Measurements from ENCODE around the gene MN1. TPM values are rescaled to one million over a fixed set of nuclear protein-coding genes. Genes with fewer than 3 reads are reported as not detected.

Gene MN1
- total RNA-seq (2014; rRNA removed; shearing (Covaris generic)) (6.8 and 7.2 TPM in 2 replicates), polyA plus RNA-seq (2016; fragmentation: Nextera tagmentation; extraction: Ambion mirVana) (1.0 and 1.5 TPM in 2 replicates)
- long read RNA-seq, partial matches to known transcripts: 0 of 2 reads
- long read RNA-seq, other reads (novel, unspliced or antisense): 2 of 2 reads

DNA sequence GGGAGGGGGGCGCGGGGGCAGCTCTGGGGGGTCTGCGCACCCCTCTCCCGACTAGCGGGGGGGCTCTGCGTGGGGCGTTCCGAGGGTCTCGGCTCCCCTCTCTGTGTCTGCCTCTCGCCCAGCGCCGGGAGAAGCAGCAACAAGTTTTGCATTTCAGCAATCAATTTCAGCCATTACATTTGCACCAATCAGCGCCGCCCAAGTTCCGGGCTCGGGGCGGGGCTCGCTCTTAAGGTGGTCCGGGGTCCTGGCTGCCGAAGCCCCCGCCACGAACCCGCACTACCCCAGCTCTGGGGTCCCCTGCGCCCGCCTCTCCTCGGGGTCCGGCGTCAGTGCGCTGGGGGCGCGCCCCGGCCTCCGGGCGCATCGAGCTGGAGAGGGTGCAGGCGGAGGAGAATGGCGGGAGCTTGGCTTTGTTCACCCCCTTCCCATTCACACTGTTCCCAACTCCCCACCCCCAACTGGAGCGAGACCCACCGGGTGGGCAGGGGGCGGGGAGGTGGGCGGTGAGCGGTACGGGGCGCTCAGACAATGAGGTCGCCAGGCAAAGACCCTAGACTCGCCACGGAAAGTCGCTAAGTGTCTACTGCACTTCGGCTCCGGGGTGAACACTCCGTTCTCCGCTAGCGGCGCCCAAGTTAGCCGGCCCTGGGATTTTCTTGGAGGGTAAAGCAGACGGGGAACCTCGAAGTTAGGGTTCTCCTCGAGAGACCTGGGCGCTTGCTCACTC lies at the start of gene MN1:
TSS of gene MN1 (minus strand) at position 141 of the 730 bp plus-strand sequence. CDS start 1,213 bp downstream, outside the sequence.
- Histone ChIP-seq H3K27ac (ENCODE audit: low read depth) (no peak within 1 kb of the TSS), H3K4me3 (peak within 1 kb of the TSS; percentile 72), H3F3A (replicated peaks; ENCODE audit: low read depth) (no peaks in the 10 kb centered on the region; the same call in 1 of the 2 replicates), H2AFZ (peak within 1 kb of the TSS; percentile 87), H4K20me1 (replicated peaks; ENCODE audit: insufficient read depth) (0 out of 2 replicates have a peak, but pooled peaks cover 2% of the 10 kb centered on the region), H3K27me3 (ENCODE audit: insufficient read depth) (peaks cover 80% of the 10 kb centered on the region), H3K36me3 (ENCODE audit: insufficient read depth) (no peaks in the 10 kb centered on the region), H3K4me1 (ENCODE audit: insufficient read depth) (peaks cover 33% of the 10 kb centered on the region), H3K9me2 (ENCODE audit: insufficient read depth) (no peaks in the 10 kb centered on the region), H3K79me2 (replicated peaks; ENCODE audit: insufficient read depth) (no peaks in the 10 kb centered on the region), H3K4me2 (peak within 1 kb of the TSS; percentile 93)
- Mint-ChIP-seq H3K27me3 (ENCODE audit: insufficient read depth, low read depth, poor library complexity) (peaks cover 75% of the 10 kb centered on the region), H3K4me3 (peak within 1 kb of the TSS; percentile 66), H3K27ac (no peak within 1 kb of the TSS), H3K36me3 (ENCODE audit: low read depth) (no peaks in the 10 kb centered on the region; the same call in 2 of the 3 replicates), H3K4me1 (peaks cover 29% of the 10 kb centered on the region), H3K9me3 (peaks cover 3% of the 10 kb centered on the region; the same call in 1 of the 3 replicates)
- TF ChIP-seq NANOG (IDR thresholded peaks at IDR 0.05; ENCODE audit: borderline replicate concordance): no peak
- TF ChIP-seq CREB1 (CRISPR knock-in tag; IDR thresholded peaks at IDR 0.05; ENCODE audit: low read depth): peak; percentile 22; the same call in 1 of the 2 replicates
- TF ChIP-seq POLR2AphosphoS5 (IDR thresholded peaks at IDR 0.05; ENCODE audit: low read depth): peak; percentile 45; the same call in 1 of the 2 replicates
- ATAC-seq (peak; percentile 6), DNase-seq (ENCODE audit: low spot score) (peak; percentile 86)

DNA sequence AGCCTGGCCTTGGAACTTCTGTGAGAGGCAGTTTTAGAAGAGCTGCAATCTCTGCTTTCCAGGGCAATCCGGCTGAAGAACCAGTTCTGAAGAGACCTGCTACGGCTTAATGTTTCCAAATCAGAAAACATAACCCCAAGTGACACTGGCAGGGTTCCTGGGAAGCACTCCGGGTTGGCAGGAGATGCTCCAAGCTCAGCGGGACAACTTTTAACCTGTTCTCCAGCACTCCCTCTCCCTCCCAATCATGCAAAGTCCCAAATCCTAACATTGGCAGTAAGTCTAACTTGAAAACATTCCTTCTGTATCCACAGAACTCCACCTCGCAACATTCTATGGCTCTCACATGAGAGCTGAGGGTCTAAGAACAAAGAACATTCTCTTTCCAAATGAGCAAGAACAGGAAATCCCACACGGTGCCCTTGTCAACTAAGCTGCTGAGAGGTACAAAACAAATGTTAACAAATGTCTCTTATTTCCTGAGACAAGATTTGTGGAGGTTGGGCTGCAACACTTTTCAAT lies 48.5 kb upstream of the MN1 start:
- Histone ChIP-seq H3K79me2 (replicated peaks; ENCODE audit: insufficient read depth) (no peaks in the 10 kb centered on the region), H2AFZ (no peak overlapping the region), H3K9me2 (ENCODE audit: insufficient read depth) (no peaks in the 10 kb centered on the region), H3K36me3 (ENCODE audit: insufficient read depth) (peaks cover 20% of the 10 kb centered on the region), H3K4me2 (peak overlapping the region; percentile 56), H3K4me1 (ENCODE audit: insufficient read depth) (peaks cover 33% of the 10 kb centered on the region), H3K4me3 (no peak overlapping the region), H3F3A (replicated peaks; ENCODE audit: low read depth) (peaks cover 11% of the 10 kb centered on the region), H4K20me1 (replicated peaks; ENCODE audit: insufficient read depth) (no peaks in the 10 kb centered on the region; the same call in 1 of the 2 replicates), H3K27ac (ENCODE audit: low read depth) (peak overlapping the region; percentile 92), H3K27me3 (ENCODE audit: insufficient read depth) (no peaks in the 10 kb centered on the region)
- peaks cover 38% of the 10 kb centered on the region for H3K36me3 Mint-ChIP-seq (ENCODE audit: low read depth)
- DNase-seq (ENCODE audit: low spot score): peak; percentile 47
- H3K27me3 Mint-ChIP-seq (ENCODE audit: insufficient read depth, low read depth, poor library complexity): peaks cover 10% of the 10 kb centered on the region
- TF ChIP-seq EZH2phosphoT487 (IDR thresholded peaks at IDR 0.05; ENCODE audit: unreplicated experiment) (no peak), POLR2AphosphoS5 (IDR thresholded peaks at IDR 0.05; ENCODE audit: low read depth) (no peak), JUNB (IDR thresholded peaks at IDR 0.05; ENCODE audit: unreplicated experiment) (no peak), CREB1 (CRISPR knock-in tag; IDR thresholded peaks at IDR 0.05; ENCODE audit: low read depth) (0 out of 2 replicates have a peak, but pooled peaks have one; percentile 9), NANOG (IDR thresholded peaks at IDR 0.05; ENCODE audit: borderline replicate concordance) (no peak), EZH2 (IDR thresholded peaks at IDR 0.05; ENCODE audit: low read depth, unreplicated experiment) (no peak), ETS1 (IDR thresholded peaks at IDR 0.05) (no peak), ZNF331 (CRISPR knock-in tag; IDR thresholded peaks at IDR 0.05; ENCODE audit: low read depth) (no peak)
- TF ChIP-seq, protein P1, sequence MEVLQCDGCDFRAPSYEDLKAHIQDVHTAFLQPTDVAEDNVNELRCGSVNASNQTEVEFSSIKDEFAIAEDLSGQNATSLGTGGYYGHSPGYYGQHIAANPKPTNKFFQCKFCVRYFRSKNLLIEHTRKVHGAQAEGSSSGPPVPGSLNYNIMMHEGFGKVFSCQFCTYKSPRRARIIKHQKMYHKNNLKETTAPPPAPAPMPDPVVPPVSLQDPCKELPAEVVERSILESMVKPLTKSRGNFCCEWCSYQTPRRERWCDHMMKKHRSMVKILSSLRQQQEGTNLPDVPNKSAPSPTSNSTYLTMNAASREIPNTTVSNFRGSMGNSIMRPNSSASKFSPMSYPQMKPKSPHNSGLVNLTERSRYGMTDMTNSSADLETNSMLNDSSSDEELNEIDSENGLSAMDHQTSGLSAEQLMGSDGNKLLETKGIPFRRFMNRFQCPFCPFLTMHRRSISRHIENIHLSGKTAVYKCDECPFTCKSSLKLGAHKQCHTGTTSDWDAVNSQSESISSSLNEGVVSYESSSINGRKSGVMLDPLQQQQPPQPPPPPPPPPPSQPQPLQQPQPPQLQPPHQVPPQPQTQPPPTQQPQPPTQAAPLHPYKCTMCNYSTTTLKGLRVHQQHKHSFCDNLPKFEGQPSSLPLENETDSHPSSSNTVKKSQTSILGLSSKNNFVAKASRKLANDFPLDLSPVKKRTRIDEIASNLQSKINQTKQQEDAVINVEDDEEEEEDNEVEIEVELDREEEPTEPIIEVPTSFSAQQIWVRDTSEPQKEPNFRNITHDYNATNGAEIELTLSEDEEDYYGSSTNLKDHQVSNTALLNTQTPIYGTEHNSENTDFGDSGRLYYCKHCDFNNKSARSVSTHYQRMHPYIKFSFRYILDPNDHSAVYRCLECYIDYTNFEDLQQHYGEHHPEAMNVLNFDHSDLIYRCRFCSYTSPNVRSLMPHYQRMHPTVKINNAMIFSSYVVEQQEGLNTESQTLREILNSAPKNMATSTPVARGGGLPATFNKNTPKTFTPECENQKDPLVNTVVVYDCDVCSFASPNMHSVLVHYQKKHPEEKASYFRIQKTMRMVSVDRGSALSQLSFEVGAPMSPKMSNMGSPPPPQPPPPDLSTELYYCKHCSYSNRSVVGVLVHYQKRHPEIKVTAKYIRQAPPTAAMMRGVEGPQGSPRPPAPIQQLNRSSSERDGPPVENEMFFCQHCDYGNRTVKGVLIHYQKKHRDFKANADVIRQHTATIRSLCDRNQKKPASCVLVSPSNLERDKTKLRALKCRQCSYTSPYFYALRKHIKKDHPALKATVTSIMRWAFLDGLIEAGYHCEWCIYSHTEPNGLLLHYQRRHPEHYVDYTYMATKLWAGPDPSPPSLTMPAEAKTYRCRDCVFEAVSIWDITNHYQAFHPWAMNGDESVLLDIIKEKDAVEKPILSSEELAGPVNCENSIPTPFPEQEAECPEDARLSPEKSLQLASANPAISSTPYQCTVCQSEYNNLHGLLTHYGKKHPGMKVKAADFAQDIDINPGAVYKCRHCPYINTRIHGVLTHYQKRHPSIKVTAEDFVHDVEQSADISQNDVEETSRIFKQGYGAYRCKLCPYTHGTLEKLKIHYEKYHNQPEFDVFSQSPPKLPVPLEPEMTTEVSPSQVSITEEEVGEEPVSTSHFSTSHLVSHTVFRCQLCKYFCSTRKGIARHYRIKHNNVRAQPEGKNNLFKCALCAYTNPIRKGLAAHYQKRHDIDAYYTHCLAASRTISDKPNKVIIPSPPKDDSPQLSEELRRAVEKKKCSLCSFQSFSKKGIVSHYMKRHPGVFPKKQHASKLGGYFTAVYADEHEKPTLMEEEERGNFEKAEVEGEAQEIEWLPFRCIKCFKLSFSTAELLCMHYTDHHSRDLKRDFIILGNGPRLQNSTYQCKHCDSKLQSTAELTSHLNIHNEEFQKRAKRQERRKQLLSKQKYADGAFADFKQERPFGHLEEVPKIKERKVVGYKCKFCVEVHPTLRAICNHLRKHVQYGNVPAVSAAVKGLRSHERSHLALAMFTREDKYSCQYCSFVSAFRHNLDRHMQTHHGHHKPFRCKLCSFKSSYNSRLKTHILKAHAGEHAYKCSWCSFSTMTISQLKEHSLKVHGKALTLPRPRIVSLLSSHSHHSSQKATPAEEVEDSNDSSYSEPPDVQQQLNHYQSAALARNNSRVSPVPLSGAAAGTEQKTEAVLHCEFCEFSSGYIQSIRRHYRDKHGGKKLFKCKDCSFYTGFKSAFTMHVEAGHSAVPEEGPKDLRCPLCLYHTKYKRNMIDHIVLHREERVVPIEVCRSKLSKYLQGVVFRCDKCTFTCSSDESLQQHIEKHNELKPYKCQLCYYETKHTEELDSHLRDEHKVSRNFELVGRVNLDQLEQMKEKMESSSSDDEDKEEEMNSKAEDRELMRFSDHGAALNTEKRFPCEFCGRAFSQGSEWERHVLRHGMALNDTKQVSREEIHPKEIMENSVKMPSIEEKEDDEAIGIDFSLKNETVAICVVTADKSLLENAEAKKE (CRISPR knock-in tag; IDR thresholded peaks at IDR 0.05): peak; percentile 73
- peaks cover 53% of the 10 kb centered on the region for H3K4me1 Mint-ChIP-seq
- no peaks in the 10 kb centered on the region for H3K9me3 Mint-ChIP-seq
- ATAC-seq: peak; percentile 39; the same call in 2 of the 3 replicates
- H3K27ac Mint-ChIP-seq: peak overlapping the region; percentile 90
- no peak overlapping the region; the same call in 2 of the 3 replicates for H3K4me3 Mint-ChIP-seq
